H9 (cell line): ENCODE data around the gene SLC25A34. TPM values are rescaled to one million over a fixed set of nuclear protein-coding genes. Genes with fewer than 3 reads are reported as not detected.

Experiments
- DNase-seq: peaks from one replicate; pipeline ENCODE4 v3.0.0-alpha.2; 2017
- H2AFZ ChIP-seq: one replicate; pipeline ENCODE4 v1.6.1; 2013; ENCODE audit warnings: mild to moderate bottlenecking, low read length, control low read depth, moderate library complexity
- H2AK5ac ChIP-seq: 2 replicates; pipeline ENCODE4 v1.6.1; 2013; ENCODE audit warnings: low read length, control low read depth, mixed read lengths; ENCODE audit not compliant: insufficient read length
- H2BK120ac ChIP-seq: one replicate; pipeline ENCODE4 v1.6.1; 2013; ENCODE audit warnings: low read depth, mild to moderate bottlenecking, low read length, control low read depth, inconsistent platforms; ENCODE audit not compliant: poor library complexity, severe bottlenecking
- H2BK12ac ChIP-seq: 2 replicates; pipeline ENCODE4 v1.6.1; 2013; ENCODE audit warnings: low read length, control low read depth, mixed read lengths, low read depth; ENCODE audit not compliant: insufficient read length
- H2BK15ac ChIP-seq: 2 replicates; pipeline ENCODE4 v1.6.1; 2013; ENCODE audit warnings: low read depth, low read length, control low read depth
- H2BK20ac ChIP-seq: one replicate; pipeline ENCODE4 v1.6.1; 2013; ENCODE audit warnings: low read depth, mild to moderate bottlenecking, low read length, control low read depth, inconsistent platforms; ENCODE audit not compliant: poor library complexity, severe bottlenecking
- H2BK5ac ChIP-seq: 2 replicates; pipeline ENCODE4 v1.6.1; 2013; ENCODE audit warnings: low read length, control low read depth, mixed read lengths; ENCODE audit not compliant: insufficient read length
- H3K14ac ChIP-seq: 2 replicates; pipeline ENCODE4 v1.6.1; 2013; ENCODE audit warnings: low read length, control low read depth; ENCODE audit not compliant: insufficient read depth
- H3K18ac ChIP-seq: 2 replicates; pipeline ENCODE4 v1.6.1; 2013; ENCODE audit warnings: low read depth, mild to moderate bottlenecking, mixed read lengths, low read length, control low read depth; ENCODE audit not compliant: insufficient read length
- H3K23ac ChIP-seq: 2 replicates; pipeline ENCODE4 v1.6.1; 2013; ENCODE audit warnings: low read length, control low read depth, mixed read lengths, low read depth; ENCODE audit not compliant: insufficient read length
- H3K23me2 ChIP-seq: 2 replicates; pipeline ENCODE4 v1.6.1; 2013; ENCODE audit warnings: low read depth, mild to moderate bottlenecking, mixed read lengths, low read length, control low read depth; ENCODE audit not compliant: insufficient read length, poor library complexity, severe bottlenecking
- H3K27ac ChIP-seq: 2 replicates; pipeline ENCODE4 v1.5.1; 2013; ENCODE audit warnings: low read length, control low read depth, mixed read lengths, low read depth; ENCODE audit not compliant: insufficient read length
- H3K27me3 ChIP-seq: 2 replicates; pipeline ENCODE4 v1.6.1; 2013; ENCODE audit warnings: low read length, control low read depth, inconsistent platforms; ENCODE audit not compliant: insufficient read depth
- H3K4ac ChIP-seq: 2 replicates; pipeline ENCODE4 v1.6.1; 2013; ENCODE audit warnings: low read depth, mild to moderate bottlenecking, control low read depth, inconsistent platforms, low read length, moderate library complexity
- H3K4me1 ChIP-seq: 2 replicates; pipeline ENCODE4 v1.6.1; 2013; ENCODE audit warnings: low read length, control low read depth, inconsistent platforms; ENCODE audit not compliant: insufficient read depth
- H3K4me2 ChIP-seq: 2 replicates; pipeline ENCODE4 v1.6.1; 2013; ENCODE audit warnings: low read length, control low read depth, mixed read lengths; ENCODE audit not compliant: insufficient read length, insufficient read depth
- H3K56ac ChIP-seq: 2 replicates; pipeline ENCODE4 v1.6.1; 2013; ENCODE audit warnings: low read depth, mild to moderate bottlenecking, mixed read lengths, low read length, control low read depth; ENCODE audit not compliant: insufficient read length
- H3K79me1 ChIP-seq: 2 replicates; pipeline ENCODE4 v1.6.1; 2013; ENCODE audit warnings: low read depth, mild to moderate bottlenecking, moderate library complexity, low read length, control low read depth, inconsistent platforms; ENCODE audit not compliant: insufficient read depth, poor library complexity, severe bottlenecking
- H3K79me2 ChIP-seq: 2 replicates; pipeline ENCODE4 v1.6.1; 2013; ENCODE audit warnings: low read length, control low read depth, inconsistent platforms; ENCODE audit not compliant: insufficient read depth
- H3K9ac ChIP-seq: 2 replicates; pipeline ENCODE4 v1.6.1; 2013; ENCODE audit warnings: low read length, control low read depth, mixed read lengths; ENCODE audit not compliant: insufficient read length; ENCODE audit errors: extremely low read depth
- H3K9me3 ChIP-seq: one replicate; pipeline ENCODE4 v1.6.1; 2013; ENCODE audit warnings: low read depth, low read length, inconsistent platforms; ENCODE audit not compliant: control insufficient read depth
- H3T11ph ChIP-seq: one replicate; pipeline ENCODE4 v1.6.1; 2013; ENCODE audit warnings: mild to moderate bottlenecking, low read length, control low read depth, inconsistent platforms
- H4K20me1 ChIP-seq: one replicate; pipeline ENCODE4 v1.6.1; 2013; ENCODE audit not compliant: control insufficient read depth, insufficient read length, insufficient read depth
- H4K5ac ChIP-seq: 2 replicates; pipeline ENCODE4 v1.6.1; 2013; ENCODE audit warnings: low read depth, mild to moderate bottlenecking, mixed read lengths, low read length, control low read depth; ENCODE audit not compliant: insufficient read length
- H4K8ac ChIP-seq: replicated peaks from 2 replicates; pipeline ENCODE4 v1.6.1; 2013; ENCODE audit warnings: low read length, control low read depth, mixed read lengths, low read depth; ENCODE audit not compliant: insufficient read length
- H4K91ac ChIP-seq: 2 replicates; pipeline ENCODE4 v1.6.1; 2013; ENCODE audit warnings: low read depth, mild to moderate bottlenecking, moderate library complexity, mixed read lengths, low read length, control low read depth; ENCODE audit not compliant: insufficient read length
- H3K27ac Mint-ChIP-seq, 3 experiments: 2 replicates in 2 of 3; 3 replicates in 1 of 3; pipeline ENCODE4 v1.8.0; 2020 to 2021; ENCODE audit warnings: mixed read lengths in 3 of 3, mild to moderate bottlenecking in 1 of 3, moderate library complexity in 1 of 3
- H3K27me3 Mint-ChIP-seq: 2 replicates; pipeline ENCODE4 v1.8.0; 2021; ENCODE audit warnings: low read depth, mild to moderate bottlenecking, moderate library complexity, mixed read lengths
- H3K36me3 Mint-ChIP-seq, 3 experiments: 2 replicates in 2 of 3; 3 replicates in 1 of 3; pipeline ENCODE4 v1.8.0; 2020 to 2021; ENCODE audit warnings: low read depth in 3 of 3, mixed read lengths in 3 of 3; ENCODE audit not compliant: insufficient read depth in 1 of 3
- H3K4me1 Mint-ChIP-seq, 2 experiments: 2 replicates each; pipeline ENCODE4 v1.8.0; 2020; ENCODE audit warnings: mixed read lengths in 2 of 2
- H3K4me3 Mint-ChIP-seq, 2 experiments: 2 replicates in 1 of 2; 3 replicates in 1 of 2; pipeline ENCODE4 v1.8.0; 2020 to 2021; ENCODE audit warnings: mild to moderate bottlenecking in 2 of 2, mixed read lengths in 2 of 2, moderate library complexity in 1 of 2
- H3K9me3 Mint-ChIP-seq, 2 experiments: 2 replicates in 1 of 2; 3 replicates in 1 of 2; pipeline ENCODE4 v1.8.0; 2020; ENCODE audit warnings: mild to moderate bottlenecking in 2 of 2, mixed read lengths in 2 of 2, moderate library complexity in 1 of 2
- CTCF ChIP-seq: fragments of 200-600 bp; sonication (generic); conservative IDR thresholded peaks from 3 replicates; pipeline ENCODE4 v1.8.0; 2021; ENCODE audit warnings: antibody characterized with exemption, mild to moderate bottlenecking
- WGBS: extraction: QIAGEN DNeasy Blood & Tissue Kit; methylation state at CpG from one replicate; pipeline ENCODE4 v1.1.7; 2013; ENCODE audit warnings: missing lambda C conversion rate, low lambda C conversion rate, mixed read lengths; ENCODE audit not compliant: insufficient read length; ENCODE audit errors: extremely low coverage; 5-methylcytosine and 5-hydroxymethylcytosine counted together
- total RNA-seq: library from RNA; stranded (reverse); gene quantifications from 2 replicates; pipeline ENCODE4 v1.2.1, GENCODE V29; 2021

The SLC25A34 gene
- total RNA-seq, 1 experiment from 2014 or later = 1.5 TPM

GRCh38 chr1:15702722-15703550 lies 33.1 kb upstream of the SLC25A34 start:
- Histone ChIP-seq H3K79me2 (no peaks in the 10 kb centered on the region; the same call in 1 of the 2 replicates), H3K9ac (no peak overlapping the region), H3K4me2 (no peak overlapping the region), H2BK12ac (no peak overlapping the region), H4K91ac (no peak overlapping the region), H2BK20ac (no peak overlapping the region), H2AFZ (no peak overlapping the region), H2BK120ac (no peak overlapping the region), H4K5ac (no peak overlapping the region), H3T11ph (no peak overlapping the region), H3K23ac (no peak overlapping the region), H4K20me1 (no peaks in the 10 kb centered on the region), H3K56ac (no peak overlapping the region), H2BK15ac (peak overlapping the region; percentile 65; the same call in 1 of the 2 replicates), H2BK5ac (no peak overlapping the region), H3K18ac (no peak overlapping the region), H3K4ac (no peak overlapping the region), H3K79me1 (no peaks in the 10 kb centered on the region), H2AK5ac (no peak overlapping the region), H3K27ac (no peak overlapping the region), H3K23me2 (no peaks in the 10 kb centered on the region), H4K8ac (no peak overlapping the region), H3K27me3 (no peaks in the 10 kb centered on the region), H3K9me3 (no peaks in the 10 kb centered on the region), H3K14ac (no peak overlapping the region; the same call in 1 of the 2 replicates), H3K4me1 (no peaks in the 10 kb centered on the region; the same call in 1 of the 2 replicates)
- Mint-ChIP-seq H3K27me3 (no peaks in the 10 kb centered on the region), H3K4me3 (no peak overlapping the region), H3K27ac (peak overlapping the region; percentile 4 to 88 (median 8); a peak in 4 of 7 replicates), H3K4me1 (peaks cover 3% of the 10 kb centered on the region in 2 experiments; a peak in 2 of 4 replicates), H3K9me3 (no peaks in the 10 kb centered on the region), H3K36me3 (peaks cover 6 to 17% (median 14%) of the 10 kb centered on the region in 3 experiments)
- peak; percentile 44 for TF ChIP-seq CTCF
- peak; percentile 61 for DNase-seq
- no CpG with 5 or more reads among the region's 19 CpGs for WGBS
